NCI-H345 treated with DMSO at 0.1 percent for 48 hours (cell line): ENCODE data around the gene INPP5A.
A peak's percentile ranks its signal among the peaks of the same experiment; 100 is the strongest.

Source experiments
- DNase-seq: peaks from one replicate; lab custom pipeline; 2025; ENCODE audit not compliant: unreplicated experiment; lab: John Stamatoyannopoulos, UW

Gene INPP5A

DNA sequence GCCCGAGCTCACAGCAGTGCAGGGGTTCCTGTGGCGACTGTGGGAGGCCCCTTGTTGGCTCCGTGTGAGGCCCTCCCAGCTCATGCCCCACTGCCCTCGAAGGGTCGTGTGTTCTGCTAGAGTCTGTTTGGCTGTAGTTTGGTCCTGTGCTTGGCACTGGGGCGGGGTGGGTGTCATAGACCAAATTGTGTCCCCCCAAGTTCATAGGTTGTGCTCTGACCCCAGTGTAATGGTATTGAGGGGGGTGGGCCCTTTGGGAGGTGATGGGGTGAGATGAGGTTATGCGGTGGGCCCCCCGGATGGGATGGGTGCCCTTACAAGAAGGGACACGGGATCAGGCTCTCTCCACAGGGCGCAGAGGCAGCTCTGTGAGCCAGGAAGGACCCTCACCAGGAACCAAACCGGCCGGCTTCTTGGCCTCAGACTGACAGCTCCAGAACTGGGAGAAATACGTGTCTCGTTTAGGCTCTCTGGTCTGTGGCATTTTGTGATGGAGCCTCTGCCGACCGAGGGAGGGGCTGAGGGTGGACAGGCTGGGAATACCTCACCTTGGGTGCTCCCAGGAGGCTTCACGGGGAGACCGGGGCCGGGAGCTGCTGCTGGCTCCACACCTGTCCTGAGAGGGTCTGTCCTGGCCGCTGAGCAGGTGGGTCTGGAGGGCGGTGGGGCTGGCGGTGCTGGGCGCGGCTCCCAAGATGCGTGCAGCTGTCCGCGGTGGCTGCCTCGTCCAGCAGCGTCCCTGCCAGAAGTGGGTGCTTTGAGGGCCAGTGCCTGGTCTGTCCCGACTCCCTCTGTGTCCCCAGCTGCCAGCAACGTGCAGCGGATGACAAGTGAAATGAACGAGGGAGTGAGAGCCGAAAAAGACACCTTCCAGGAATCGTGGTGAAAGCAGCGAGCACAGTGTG lies 89.4 kb downstream of the INPP5A start:
- no peak for DNase-seq

- DNase-seq: no peak
Observed at GRCh38 chr10:132627666-132628531, 90.3 kb downstream of the INPP5A start.

GRCh38 chr10:132628966-132629900 lies 91.6 kb downstream of the INPP5A start:
- DNase-seq: no peak

GRCh38 chr10:132630156-132630555 lies 92.6 kb downstream of the INPP5A start:
- no peak for DNase-seq

GRCh38 chr10:132630666-132631337 lies 93.2 kb downstream of the INPP5A start:
- DNase-seq: no peak

- no peak for DNase-seq
Observed at GRCh38 chr10:132631338-132631735, 93.8 kb downstream of the INPP5A start.

- DNase-seq: no peak
Observed at GRCh38 chr10:132632091-132632561, 94.5 kb downstream of the INPP5A start.

DNA sequence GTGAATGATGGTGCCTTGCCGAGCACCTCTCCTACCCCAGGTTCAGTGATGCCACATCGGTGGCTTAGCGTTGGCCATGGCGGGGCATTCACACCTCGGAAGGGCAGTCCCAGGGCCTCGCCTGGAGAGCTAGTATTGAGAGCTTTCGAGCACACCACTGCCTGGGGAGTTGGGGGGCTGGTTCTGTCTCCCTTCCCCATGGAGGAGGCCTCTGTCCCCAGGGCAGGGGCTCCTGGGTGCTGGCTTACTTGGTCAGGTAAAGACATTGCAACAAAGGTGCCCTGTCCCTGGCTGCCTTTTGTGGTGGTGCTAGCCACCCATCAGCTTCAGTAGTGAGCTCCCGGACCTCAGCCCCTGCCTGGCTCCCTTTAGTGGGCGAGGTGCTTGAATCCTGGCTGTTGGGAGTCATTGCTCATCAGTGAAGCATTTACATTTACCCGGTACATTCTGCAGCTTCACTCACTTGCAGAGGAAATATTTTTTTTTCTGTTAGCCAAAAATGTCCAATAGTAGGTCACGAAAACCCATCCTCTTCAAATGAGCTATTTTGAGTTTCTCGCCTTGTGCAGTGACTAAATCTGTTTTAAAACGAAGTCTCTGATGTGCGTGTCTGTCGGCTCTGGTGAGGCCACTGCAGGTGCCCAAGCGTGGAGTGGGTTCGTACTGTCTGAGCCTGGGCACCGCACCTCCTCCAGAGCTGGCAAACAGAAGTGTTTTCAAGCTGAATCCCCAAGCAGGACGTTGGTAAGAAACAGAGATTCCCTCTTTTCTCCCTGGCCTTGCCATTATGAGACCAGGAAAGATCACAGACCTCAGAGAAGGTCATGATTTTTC lies 95.5 kb downstream of the INPP5A start:
- DNase-seq: no peak

GRCh38 chr10:132634241-132634946 lies 96.8 kb downstream of the INPP5A start:
- no peak for DNase-seq

DNA sequence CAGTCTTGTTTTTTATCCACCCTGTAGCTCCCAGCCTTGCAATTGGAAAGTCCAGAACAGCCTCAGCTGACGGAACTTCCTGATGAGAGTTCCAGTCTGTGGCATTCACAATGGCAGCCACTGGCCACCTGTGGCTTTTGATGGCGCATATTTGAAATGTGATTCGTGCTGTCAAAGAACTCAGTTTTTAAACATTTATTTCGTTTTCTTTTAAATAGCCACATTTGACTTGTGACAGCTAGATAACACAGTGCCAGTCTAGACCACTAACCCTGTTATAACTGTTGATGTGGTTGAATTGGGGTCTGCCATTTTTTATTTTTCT lies 97.3 kb downstream of the INPP5A start:
- DNase-seq: no peak

GRCh38 chr10:132636358-132636757 lies 98.8 kb downstream of the INPP5A start:
- DNase-seq: no peak

- DNase-seq: peak; percentile 7
Observed at GRCh38 chr10:132637477-132638129, 100.0 kb downstream of the INPP5A start.

- no peak for DNase-seq
Observed at GRCh38 chr10:132638130-132638515, 100.5 kb downstream of the INPP5A start.

DNA sequence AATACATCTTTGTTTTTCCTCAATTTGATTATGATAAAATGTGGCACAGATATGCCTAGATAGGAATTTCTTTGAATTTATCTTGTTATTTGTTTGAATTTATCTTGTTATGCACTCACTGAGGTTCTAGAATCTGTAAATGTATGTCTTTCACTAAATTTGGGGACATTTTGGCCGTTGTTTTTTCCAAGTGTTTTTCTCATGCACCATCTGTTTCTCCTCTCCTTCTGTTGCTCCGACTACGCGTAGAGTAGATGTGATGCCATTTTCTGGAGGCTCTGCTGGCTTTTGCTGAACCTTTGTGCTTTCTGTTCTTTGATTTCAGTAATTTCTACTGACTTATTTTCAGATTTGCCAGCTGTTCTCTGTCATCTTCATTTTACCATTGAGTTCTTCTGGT lies 101.9 kb downstream of the INPP5A start:
- DNase-seq: no peak

DNA sequence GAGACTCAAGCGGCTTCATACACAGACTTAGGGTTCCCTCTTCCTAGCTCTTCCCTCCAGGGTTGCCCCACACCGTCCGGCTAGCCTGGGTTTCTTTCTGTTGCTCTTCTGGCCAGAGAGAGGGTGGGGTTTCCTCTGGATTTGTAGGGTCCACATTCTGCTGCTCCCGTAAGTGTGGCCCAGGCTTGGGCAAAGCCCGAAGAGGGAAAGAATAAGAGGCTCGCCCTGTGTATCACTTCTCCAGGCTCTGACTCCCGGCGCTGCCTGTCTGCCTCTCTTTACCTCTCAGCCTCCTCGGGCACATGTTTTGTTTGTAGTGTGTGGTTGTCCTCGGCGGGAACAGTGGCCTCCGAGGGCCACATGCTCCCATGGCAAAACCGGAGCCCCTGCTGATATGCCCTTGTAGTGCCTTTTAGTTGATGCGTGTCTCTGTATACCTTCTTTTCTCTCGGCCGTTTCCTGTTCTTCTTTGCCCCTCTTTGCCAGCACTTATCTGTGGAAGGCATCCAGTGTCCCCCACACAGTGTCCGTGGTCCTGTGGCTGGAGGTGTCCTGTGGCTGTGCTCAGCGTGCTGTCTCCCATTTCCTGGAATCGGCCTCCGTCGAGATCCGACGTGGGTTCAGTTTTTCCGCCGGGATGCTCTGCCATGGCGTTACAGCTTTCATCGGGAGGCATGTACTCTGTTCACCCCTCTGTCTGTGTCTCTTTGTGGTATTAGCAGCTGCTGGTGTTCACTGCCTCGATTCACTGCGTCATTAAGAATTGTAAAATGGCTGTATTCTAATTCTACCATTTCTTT lies 102.9 kb downstream of the INPP5A start:
- DNase-seq: no peak

GRCh38 chr10:132641401-132641800 lies 103.8 kb downstream of the INPP5A start:
- no peak for DNase-seq

- no peak for DNase-seq
Observed at GRCh38 chr10:132641966-132642731, 104.6 kb downstream of the INPP5A start.
